ENCODE measurements around the gene RPH3AL. TPM values are rescaled to one million over a fixed set of nuclear protein-coding genes. Genes with fewer than 3 reads are reported as not detected.

Gene RPH3AL
- total RNA-seq, 4 donors from 2014 or later: 9.9 to 44.7 (median 21.5) TPM

- Histone ChIP-seq H3K4me3 (no peak overlapping the region), H3K27me3 (no peaks in the 10 kb centered on the region), H3K4me1 (no peaks in the 10 kb centered on the region), H3K9me3 (no peaks in the 10 kb centered on the region), H3K27ac (peak overlapping the region in 1 of 2 donors; percentile 66), H3K36me3 (no peaks in the 10 kb centered on the region)
- TF ChIP-seq CTCF (IDR thresholded peaks at IDR 0.05): no peak
- no peak for TF ChIP-seq POLR2A (IDR thresholded peaks at IDR 0.05)
- intact Hi-C loops (cut with DNase I; ENCODE audit: low total_unique reads): no loop called here
- DNase-seq: no peak
Measured at GRCh38 chr17:300881-301280, 51.7 kb downstream of the RPH3AL start.

DNA sequence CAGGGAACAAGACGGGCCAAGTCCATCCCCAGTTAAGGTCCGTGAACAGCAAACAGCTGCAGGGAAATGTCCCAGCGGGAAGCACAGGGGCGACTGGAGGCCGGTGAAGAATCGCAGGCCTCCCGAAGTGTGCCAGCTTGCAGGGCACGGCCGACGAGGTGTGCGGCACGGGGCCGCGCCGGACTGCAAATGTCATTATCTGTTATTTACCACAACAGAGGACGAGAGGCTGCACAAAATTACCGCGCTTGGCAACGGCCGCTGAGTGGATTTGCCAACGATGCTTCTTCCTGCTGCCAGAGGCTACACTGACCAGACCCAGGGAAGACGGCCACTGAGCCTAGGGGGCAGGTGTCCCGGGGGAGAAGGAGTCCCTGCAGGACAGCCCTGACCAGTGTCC, 53.1 kb downstream of the RPH3AL start:
- Histone ChIP-seq H3K36me3 (no peaks in the 10 kb centered on the region), H3K27me3 (no peaks in the 10 kb centered on the region), H3K27ac (peak overlapping the region; percentile 44 to 58), H3K4me1 (no peaks in the 10 kb centered on the region), H3K9me3 (no peaks in the 10 kb centered on the region), H3K4me3 (no peak overlapping the region)
- no peak for TF ChIP-seq POLR2A (IDR thresholded peaks at IDR 0.05)
- no peak for TF ChIP-seq CTCF (IDR thresholded peaks at IDR 0.05)
- DNase-seq: peak in 1 of 2 donors; percentile 37
- intact Hi-C loops (cut with DNase I; ENCODE audit: low total_unique reads): no loop called here

DNA sequence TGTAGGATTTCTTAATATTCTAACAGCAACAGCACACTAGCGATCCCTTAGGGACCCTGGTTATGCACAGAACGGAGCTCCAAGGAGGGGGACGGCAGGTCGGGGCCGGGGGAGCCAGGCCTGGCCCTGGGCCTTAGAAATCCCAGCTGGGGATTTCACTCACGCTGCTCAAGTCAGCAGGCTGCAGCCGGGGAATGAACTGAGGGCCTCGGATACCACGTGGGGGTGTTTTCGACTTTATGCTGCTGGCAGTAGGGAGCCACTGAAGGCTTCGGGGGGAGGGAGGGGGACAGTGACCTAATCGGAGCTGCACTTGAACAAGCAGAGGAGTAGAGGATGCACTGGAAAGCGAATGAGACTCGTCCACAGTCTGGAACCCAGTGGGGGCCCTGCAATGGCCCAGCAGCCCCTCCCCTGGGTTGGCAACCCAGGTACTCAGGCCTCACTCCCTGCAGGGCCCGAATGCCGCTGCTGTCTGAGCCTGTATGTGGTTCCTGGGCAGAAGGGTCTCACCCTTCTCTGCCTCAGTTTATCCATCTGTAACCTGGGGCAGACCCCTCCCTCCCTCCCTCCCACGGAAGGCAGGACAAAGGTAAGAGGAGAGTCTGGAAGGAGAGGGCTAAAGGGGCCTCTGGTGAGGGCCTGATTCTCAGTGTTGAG, 53.7 kb downstream of the RPH3AL start:
- Histone ChIP-seq H3K27ac (peak overlapping the region; percentile 44 to 58), H3K4me1 (no peaks in the 10 kb centered on the region), H3K4me3 (no peak overlapping the region), H3K9me3 (no peaks in the 10 kb centered on the region), H3K36me3 (no peaks in the 10 kb centered on the region), H3K27me3 (no peaks in the 10 kb centered on the region)
- peak; percentile 74 to 77 for DNase-seq
- TF ChIP-seq CTCF (IDR thresholded peaks at IDR 0.05) (no peak), POLR2A (IDR thresholded peaks at IDR 0.05) (no peak)
- intact Hi-C loops (cut with DNase I; ENCODE audit: low total_unique reads): no loop called here

DNA sequence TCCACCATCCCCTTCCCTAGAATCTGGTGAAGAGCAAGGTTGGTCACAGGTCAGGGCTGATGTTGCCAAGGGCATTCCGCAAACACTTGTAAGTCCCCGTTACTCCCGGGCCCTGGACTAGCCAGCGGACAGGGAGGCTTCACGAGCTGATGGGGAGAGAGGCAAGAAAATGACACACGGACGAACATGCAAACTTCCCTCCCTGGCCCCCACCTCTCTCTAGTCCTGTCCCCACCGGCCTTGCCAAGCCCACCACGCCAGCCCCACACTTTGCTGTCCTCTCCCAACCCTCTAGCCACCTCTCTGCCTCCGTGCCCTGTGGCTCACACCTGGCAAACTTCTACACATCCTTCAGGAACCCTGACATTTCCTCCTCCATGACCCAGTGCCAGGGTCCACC, 54.8 kb downstream of the RPH3AL start:
- Histone ChIP-seq H3K9me3 (no peaks in the 10 kb centered on the region), H3K4me1 (no peaks in the 10 kb centered on the region), H3K27ac (no peak overlapping the region), H3K36me3 (no peaks in the 10 kb centered on the region), H3K4me3 (no peak overlapping the region), H3K27me3 (no peaks in the 10 kb centered on the region)
- TF ChIP-seq CTCF (IDR thresholded peaks at IDR 0.05) (no peak), POLR2A (IDR thresholded peaks at IDR 0.05) (no peak)
- DNase-seq: no peak
- intact Hi-C loops (cut with DNase I; ENCODE audit: low total_unique reads): no loop called here

- H3K36me3 ChIP-seq: no peaks in the 10 kb centered on the region
- no peaks in the 10 kb centered on the region for H3K27me3 ChIP-seq
- H3K9me3 ChIP-seq: no peaks in the 10 kb centered on the region
- no peaks in the 10 kb centered on the region for H3K4me1 ChIP-seq
- TF ChIP-seq CTCF (IDR thresholded peaks at IDR 0.05) (no peak), POLR2A (IDR thresholded peaks at IDR 0.05) (no peak)
- intact Hi-C loops (cut with DNase I; ENCODE audit: low total_unique reads): no loop called here
- no peak overlapping the region for H3K4me3 ChIP-seq
- no peak overlapping the region for H3K27ac ChIP-seq
- no peak for DNase-seq
Measured at GRCh38 chr17:296906-297690, 55.5 kb downstream of the RPH3AL start.
